CD4-positive, alpha-beta T cell treated with Interleukin-6 at 100 ng/mL for 8 hours (primary cell): ENCODE results near the gene PTBP3.
A peak's percentile ranks its signal among the peaks of the same experiment; 100 is the strongest.

ENCODE experiments used
- DNase-seq: peaks from one replicate; pipeline ENCODE4 v3.0.0-alpha.2; 2020; ENCODE audit warnings: mixed read lengths, low spot score

Gene PTBP3

GRCh38 chr9:112360047-112360804 is 26.8 kb upstream of the PTBP3 start:
- DNase-seq = no peak

DNA sequence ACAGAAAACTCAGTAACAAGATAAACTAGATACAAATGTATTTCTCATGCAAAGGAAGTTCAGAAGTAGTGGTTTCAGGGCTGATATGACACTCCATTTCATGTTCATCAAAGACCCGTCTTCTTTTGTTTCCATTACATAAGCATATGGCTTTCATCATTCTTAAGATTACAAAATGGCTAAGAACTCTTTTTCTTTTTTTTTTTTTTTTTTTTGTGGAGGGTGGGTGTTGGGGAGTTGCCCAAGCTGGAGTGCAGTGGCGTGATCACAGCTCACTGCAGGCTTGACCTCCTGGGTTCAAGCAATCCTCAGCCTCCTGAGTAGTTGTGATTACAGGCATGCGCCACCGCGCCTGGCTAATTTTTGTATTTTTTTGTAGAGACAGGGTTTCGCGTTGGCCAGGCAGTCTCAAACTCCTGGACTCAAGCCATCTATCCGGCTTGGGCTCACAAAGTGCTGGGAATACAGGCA is 22.0 kb upstream of the PTBP3 start:
- DNase-seq = no peak

DNA sequence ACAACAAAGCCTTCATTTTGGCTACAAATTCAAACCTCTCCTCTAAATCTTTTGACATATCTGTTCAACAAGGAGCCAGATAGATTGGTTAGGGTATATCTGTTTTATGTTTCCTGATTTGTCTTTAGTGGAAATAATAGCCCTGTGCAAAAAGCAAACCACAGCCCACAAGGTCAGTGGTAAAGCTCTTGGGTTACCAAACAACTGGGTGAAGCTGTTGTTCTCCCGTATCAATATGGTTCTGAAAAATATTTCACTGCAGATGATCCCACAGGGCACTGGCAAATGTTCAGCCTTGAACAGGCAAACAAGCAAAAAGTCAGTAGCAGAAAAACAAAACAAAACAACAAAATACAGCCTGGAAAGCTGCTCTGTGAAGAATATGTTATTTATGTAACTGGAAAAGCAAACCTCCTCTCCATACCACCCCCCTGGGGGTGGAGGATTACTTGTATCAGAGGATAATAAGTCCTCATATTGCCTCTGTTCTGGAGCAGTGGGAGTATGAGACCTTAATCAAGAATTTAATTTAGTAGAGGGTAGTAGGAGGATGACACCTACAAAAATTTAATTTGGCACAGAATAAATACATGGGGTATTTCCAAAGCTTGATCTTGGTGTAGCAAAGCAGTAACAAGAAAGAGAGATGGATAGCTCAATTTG is 20.8 kb upstream of the PTBP3 start:
- no peak for DNase-seq

GRCh38 chr9:112352209-112352608 is 18.8 kb upstream of the PTBP3 start:
- DNase-seq = no peak

- no peak for DNase-seq
Measured at GRCh38 chr9:112351184-112351583, 17.8 kb upstream of the PTBP3 start.

- no peak for DNase-seq
Measured at GRCh38 chr9:112349008-112349333, 15.6 kb upstream of the PTBP3 start.

DNA sequence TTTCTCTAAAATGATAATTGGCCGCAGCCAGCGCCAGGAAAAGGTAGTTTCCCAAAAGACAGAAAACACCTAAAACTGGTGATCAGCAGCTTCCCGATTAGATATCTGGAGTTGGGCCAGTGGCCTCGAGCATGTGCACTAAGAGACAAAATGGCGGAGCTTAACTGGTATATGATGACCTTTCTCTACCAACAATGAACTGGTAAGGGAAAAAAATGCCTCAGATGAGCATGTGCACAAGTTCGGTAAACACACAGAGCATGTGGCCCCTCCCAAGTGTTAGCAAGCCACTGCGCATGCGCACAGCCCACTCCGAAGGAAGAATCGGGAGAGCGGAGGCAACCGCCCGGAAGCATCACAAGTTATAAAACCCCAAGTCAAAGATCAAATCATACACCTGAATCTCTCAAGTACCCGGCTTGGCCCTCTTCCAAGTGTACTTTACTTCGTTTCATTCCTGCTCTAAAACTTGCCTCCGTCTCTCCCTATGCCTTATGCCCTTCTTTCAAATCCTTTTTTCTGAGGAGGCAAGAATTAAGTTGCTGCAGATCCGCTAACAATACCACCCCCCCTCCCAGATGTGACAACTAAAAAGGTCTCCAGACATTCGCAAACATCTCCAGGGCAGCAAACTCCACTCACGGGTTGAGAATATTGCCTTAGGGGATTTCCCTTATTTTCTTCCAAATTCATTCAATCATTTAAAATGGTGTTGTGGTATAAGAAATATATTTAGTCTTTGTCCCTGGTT is 15.0 kb upstream of the PTBP3 start:
- DNase-seq = peak; percentile 78

DNA sequence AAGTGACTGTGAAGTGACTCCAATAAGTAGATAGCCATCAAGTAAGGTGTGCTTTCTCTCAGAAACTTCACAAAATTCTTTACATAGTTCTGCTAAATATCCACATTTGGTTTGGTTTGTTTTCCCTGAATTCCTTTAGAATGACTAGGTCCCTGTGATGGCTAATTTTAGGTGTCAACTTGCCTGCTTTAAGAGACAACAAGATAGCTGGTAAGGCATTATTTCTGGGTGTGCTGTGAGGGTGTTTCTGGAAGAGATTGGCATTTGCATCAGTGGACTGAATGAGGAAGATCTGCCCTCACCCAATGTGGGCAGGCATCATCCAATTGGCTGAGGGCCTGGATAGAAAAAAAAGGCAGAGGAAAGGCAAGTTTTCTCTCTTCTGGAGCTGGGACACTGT is 8.3 kb upstream of the PTBP3 start:
- DNase-seq = no peak

- no peak for DNase-seq
Measured at GRCh38 chr9:112339886-112340285, 6.5 kb upstream of the PTBP3 start.

DNA sequence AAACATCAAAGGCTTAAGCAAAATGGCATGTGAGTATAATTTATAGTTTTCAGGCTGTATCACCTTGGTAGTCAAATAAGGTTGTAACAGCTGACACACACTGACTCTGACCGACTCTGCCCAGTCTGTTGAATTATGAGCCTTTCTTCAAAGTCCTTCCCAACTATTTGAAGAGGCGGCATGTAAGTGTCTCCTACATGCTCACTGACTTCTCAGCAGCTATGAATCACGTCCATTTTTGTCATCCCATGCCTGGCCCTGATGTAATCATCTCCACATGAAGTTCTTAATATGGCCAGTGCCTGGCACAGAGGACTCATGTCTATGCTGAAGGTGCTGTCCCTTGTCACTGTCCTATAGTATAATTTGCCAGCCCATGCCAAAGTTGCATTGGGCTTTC is 5.1 kb upstream of the PTBP3 start:
- DNase-seq = no peak

DNA sequence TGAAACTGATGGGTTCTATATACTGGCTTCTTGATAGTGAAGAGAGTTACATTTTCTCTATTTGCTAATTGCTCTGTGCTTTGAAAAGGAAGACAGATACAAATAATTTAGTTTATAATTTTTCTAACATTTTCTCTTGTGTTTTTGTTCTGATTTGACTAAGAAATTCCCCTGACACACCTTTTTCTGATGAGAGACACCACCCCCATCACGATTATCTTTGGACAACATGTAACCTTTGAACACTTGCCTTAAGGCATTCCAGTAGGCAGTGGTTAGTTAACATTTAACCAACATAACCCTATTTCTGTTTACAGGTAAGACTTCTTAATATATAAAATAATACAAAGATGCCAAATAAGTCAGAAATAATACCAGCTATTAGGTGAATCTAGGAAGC is 4.1 kb upstream of the PTBP3 start:
- DNase-seq = no peak

- peak; percentile 52 for DNase-seq
Measured at GRCh38 chr9:112334432-112334841, 1.0 kb upstream of the PTBP3 start.

GRCh38 chr9:112333639-112334431 is 416 bp upstream of the PTBP3 start:
- peak; percentile 93 for DNase-seq

DNA sequence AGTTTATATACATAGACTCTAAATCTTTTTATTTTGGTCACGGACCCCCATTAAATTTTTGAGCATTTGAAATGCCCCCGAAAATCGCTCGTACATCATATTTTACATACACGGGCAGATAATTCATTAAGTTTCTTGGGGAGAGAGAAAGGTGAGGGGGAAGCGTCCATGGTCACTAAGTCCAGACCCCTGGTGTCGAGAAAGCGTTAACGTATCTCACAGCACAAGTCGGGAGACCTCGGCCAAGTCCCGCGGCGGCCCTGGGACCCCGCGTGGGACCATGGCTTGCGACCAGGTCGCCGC is 794 bp downstream of the PTBP3 start:
- no peak for DNase-seq

- no peak for DNase-seq
Measured at GRCh38 chr9:112332214-112332613, 1.2 kb downstream of the PTBP3 start.

- no peak for DNase-seq
Measured at GRCh38 chr9:112331674-112331952, 1.8 kb downstream of the PTBP3 start.

- no peak for DNase-seq
Measured at GRCh38 chr9:112328545-112328944, 4.9 kb downstream of the PTBP3 start.

- DNase-seq = no peak
Measured at GRCh38 chr9:112327718-112328450, 5.5 kb downstream of the PTBP3 start.

DNA sequence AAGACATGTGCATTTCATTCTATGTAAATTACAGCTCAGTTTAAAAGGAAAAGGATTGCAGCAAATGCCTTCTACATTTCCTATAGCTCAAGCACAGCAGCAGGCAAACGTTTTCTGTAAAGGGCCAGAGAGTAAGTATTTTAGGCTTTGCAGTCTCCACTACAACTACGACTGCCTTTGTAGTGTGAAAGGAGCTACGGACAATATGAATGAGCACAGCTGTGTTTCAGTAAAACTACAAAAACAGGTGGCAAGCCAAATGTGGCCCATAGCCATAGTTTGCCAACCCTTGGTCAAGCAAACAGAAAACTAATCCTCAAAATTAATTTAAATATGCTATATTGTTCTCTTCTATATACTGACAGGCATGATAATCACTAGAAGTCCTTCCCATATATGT is 7.2 kb downstream of the PTBP3 start:
- no peak for DNase-seq

DNA sequence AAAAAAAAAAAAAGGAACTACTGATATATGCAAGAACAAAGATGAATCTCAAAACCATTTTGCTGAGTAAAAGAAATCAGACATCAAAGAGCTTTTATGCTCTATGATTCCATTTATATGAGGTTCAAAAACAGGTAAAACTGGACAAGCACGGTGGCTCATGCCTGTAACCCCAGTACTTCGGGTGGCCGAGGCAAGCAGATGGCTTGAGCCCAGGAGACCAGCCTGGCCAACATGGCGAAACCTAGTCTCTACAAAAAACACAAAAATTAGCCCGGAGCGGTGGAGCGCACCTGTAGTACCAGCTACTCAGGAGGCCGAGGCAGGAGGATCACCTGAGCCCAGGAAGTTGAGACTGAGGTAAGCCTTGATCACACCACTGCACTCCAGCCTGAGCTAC is 7.8 kb downstream of the PTBP3 start:
- no peak for DNase-seq

GRCh38 chr9:112325127-112325526 is 8.3 kb downstream of the PTBP3 start:
- no peak for DNase-seq

GRCh38 chr9:112323378-112323854 is 10.0 kb downstream of the PTBP3 start:
- DNase-seq = no peak
